Stimulated activated effector memory CD8-positive, alpha-beta T cell treated with anti-CD3 and anti-CD28 coated beads, Interleukin-12 subunit alpha, Interleukin-12 subunit beta, amount 100 ng/mL, for 72 hours (primary cell): ENCODE data around the gene UNC45B.
"Not testable (repeated sequence)": the region's sequence is repeated elsewhere in the genome, so short reads cannot be mapped to it uniquely, and the experiment has no call there.

Source experiments
- ATAC-seq: fragments of 150-1000 bp; cut with Tn5 transposase; 2 replicates; pipeline ENCODE4 v1.10.0; 2021
- DNase-seq, 2 donors: peaks; one replicate each; pipeline ENCODE4 v3.0.0; 2021 to 2022; ENCODE audit warnings: low spot score in 2 of 2
- H3K27ac Mint-ChIP-seq: one replicate; pipeline ENCODE4 v1.8.0; 2022; ENCODE audit warnings: mild to moderate bottlenecking, mixed read lengths
- H3K36me3 Mint-ChIP-seq: one replicate; pipeline ENCODE4 v1.8.0; 2022; ENCODE audit warnings: mild to moderate bottlenecking, mixed read lengths
- H3K4me1 Mint-ChIP-seq: one replicate; pipeline ENCODE4 v1.8.0; 2022; ENCODE audit warnings: mixed read lengths
- H3K4me3 Mint-ChIP-seq: one replicate; pipeline ENCODE4 v1.8.0; 2022; ENCODE audit warnings: mild to moderate bottlenecking, mixed read lengths
- H3K9me3 Mint-ChIP-seq: one replicate; pipeline ENCODE4 v1.8.0; 2022; ENCODE audit warnings: mixed read lengths

UNC45B gene, protein sequence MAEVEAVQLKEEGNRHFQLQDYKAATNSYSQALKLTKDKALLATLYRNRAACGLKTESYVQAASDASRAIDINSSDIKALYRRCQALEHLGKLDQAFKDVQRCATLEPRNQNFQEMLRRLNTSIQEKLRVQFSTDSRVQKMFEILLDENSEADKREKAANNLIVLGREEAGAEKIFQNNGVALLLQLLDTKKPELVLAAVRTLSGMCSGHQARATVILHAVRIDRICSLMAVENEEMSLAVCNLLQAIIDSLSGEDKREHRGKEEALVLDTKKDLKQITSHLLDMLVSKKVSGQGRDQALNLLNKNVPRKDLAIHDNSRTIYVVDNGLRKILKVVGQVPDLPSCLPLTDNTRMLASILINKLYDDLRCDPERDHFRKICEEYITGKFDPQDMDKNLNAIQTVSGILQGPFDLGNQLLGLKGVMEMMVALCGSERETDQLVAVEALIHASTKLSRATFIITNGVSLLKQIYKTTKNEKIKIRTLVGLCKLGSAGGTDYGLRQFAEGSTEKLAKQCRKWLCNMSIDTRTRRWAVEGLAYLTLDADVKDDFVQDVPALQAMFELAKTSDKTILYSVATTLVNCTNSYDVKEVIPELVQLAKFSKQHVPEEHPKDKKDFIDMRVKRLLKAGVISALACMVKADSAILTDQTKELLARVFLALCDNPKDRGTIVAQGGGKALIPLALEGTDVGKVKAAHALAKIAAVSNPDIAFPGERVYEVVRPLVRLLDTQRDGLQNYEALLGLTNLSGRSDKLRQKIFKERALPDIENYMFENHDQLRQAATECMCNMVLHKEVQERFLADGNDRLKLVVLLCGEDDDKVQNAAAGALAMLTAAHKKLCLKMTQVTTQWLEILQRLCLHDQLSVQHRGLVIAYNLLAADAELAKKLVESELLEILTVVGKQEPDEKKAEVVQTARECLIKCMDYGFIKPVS

DNA sequence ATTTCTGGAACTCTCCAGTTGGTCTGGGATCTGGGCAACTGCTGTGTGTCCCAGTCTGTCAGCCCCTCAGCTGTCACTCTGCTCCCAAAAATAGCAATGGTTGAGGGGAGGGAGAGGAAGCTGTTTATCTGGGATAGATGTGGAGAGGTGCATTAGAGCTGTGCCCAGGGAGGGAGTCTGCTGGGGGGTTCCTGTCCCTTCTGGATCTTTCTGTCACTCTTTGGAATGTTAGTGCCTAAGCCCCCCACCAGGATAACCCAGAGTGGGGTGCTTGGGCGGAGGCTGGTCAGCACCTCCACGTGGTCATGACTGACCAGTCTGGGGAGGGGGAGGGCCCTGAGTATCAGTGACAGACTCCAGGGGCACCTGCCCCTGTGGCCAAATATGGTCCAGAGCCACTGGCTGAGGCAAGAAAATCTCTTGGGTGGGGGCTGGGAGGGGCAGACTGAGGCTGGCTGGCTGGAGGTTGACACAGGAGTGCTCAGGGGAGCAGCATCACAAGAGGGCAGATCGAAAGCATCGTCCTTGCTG, at the start of gene UNC45B:
TSS of gene UNC45B (plus strand) at position 443 of the 531 bp plus-strand sequence. CDS start 447 bp downstream, outside the sequence.
- no peaks in the 10 kb centered on the region for H3K9me3 Mint-ChIP-seq
- H3K27ac Mint-ChIP-seq: no peak within 1 kb of the TSS
- no peak for ATAC-seq
- no peak for DNase-seq
- H3K4me1 Mint-ChIP-seq: peaks cover 6% of the 10 kb centered on the region
- H3K36me3 Mint-ChIP-seq: no peaks in the 10 kb centered on the region
- H3K4me3 Mint-ChIP-seq: no peak within 1 kb of the TSS

DNA sequence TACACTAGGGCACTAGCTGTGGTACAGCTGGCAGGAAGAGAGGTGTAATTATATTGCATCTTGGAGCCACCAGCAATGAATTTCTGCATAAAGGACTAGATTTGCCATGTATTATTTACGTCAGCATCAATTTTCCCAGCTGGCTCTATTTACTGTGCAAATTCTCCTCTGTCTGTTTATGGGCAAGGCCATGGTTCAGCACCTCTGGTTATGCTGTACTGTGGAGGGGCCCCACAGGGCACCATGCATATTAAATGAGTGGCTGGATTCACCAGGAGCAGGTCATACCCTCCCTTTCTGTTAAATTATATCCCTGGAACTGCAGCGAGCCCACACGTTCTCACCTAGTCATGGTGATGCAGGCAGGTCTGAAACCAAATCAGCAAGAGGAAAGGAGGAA, 47.7 kb upstream of the UNC45B start:
- H3K4me1 Mint-ChIP-seq: peaks cover 11% of the 10 kb centered on the region
- no peaks in the 10 kb centered on the region for H3K9me3 Mint-ChIP-seq
- DNase-seq (no peak), ATAC-seq (no peak)
- H3K36me3 Mint-ChIP-seq: peaks cover 62% of the 10 kb centered on the region
- no peak overlapping the region for H3K27ac Mint-ChIP-seq
- H3K4me3 Mint-ChIP-seq: no peak overlapping the region

DNA sequence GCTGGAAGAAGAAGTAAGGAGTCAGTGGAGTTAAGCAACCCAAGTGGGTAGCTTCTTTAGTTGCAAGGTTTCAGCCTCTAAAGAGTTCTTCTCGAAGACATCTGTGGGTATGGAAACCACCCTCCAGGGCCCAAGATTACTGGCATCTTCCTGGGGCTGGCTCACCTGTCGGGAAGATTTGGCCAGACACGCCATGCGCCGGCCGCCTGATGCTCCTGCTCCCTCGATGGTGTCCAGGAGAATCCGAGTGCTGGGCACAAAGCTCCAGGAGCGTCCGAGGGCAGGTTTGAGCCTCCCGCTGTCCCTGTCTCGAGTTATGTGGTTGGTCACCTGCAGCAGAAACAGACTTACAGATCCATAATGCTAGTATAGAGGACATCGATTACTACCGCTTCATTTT, 46.6 kb upstream of the UNC45B start:
- H3K36me3 Mint-ChIP-seq: peaks cover 62% of the 10 kb centered on the region
- ATAC-seq (no peak), DNase-seq (no peak)
- H3K4me3 Mint-ChIP-seq: no peak overlapping the region
- peaks cover 11% of the 10 kb centered on the region for H3K4me1 Mint-ChIP-seq
- H3K9me3 Mint-ChIP-seq: no peaks in the 10 kb centered on the region
- H3K27ac Mint-ChIP-seq: no peak overlapping the region

DNA sequence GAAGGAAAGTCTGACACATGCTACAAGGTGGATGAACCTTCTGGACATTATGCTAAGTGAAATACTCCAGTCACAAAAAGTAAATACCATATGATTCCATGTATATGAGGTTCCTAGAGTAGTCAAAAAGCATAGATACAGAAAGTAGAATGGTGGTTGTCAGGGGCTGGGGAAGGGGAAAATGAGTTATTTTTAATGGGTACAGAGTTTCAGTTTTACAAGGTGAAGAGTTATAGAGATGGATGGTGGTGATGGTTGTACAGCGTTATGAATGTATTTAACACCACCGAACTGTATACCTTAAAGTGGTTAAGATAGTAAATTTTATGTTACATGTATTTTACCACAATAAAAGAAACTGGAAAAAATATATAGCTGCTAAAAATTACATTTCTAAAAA, 45.9 kb upstream of the UNC45B start:
- peaks cover 11% of the 10 kb centered on the region for H3K4me1 Mint-ChIP-seq
- no peak overlapping the region for H3K27ac Mint-ChIP-seq
- peaks cover 66% of the 10 kb centered on the region for H3K36me3 Mint-ChIP-seq
- H3K4me3 Mint-ChIP-seq: no peak overlapping the region
- no peaks in the 10 kb centered on the region for H3K9me3 Mint-ChIP-seq
- DNase-seq (no peak), ATAC-seq (peak; percentile 54)

DNA sequence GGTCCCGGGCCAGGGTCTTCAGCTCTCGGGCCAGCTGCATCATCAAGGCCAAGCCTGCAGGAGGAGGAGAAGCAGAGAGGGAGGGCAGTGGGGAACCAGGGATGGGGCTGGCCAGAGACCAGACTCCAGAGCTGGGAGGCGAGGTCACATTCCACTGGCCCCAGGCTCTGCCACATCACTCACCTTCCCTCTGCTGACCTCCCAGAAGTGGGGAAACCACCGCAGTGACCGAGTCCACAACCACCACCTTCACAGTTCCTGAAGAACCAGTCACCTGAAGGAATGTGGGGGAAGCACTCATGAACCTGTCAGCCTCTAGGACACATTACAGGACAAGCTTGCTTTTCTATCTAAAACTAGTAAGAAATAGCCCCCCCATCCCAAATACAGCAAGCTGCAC, 44.3 kb upstream of the UNC45B start:
- Mint-ChIP-seq H3K4me3 (no peak overlapping the region), H3K36me3 (peaks cover 57% of the 10 kb centered on the region), H3K9me3 (no peaks in the 10 kb centered on the region), H3K27ac (peak overlapping the region; percentile 39), H3K4me1 (peaks cover 11% of the 10 kb centered on the region)
- DNase-seq (no peak), ATAC-seq (no peak)

DNA sequence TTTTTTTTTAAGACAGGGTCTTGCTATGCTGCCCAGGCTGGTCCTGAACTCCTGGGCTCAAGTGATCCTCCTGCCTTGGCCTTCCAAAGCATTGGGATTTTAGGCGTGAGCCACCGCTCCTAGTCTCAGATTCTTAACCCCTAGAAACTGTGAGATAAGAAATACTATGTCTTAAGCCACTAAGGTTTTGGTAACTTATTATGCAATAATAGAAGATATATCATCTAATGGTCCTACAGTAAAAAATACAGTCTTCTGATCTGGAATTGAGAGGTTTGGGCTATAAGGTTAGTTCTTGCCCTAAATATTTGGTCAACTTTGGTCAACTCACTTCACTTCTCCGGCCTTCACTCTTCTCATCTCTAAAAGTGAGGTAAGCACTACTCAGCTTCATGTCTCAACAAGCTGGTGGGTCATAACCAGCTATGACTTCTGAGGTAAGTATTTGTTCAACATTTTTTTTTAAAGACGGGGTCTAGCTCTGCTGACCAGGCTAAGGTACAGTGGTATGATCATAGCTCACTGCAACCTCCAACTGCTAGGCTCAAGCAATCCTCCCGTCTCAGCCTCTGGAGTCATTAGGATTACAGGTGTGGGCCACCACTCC, 42.7 kb upstream of the UNC45B start:
- Mint-ChIP-seq H3K9me3 (no peaks in the 10 kb centered on the region), H3K4me1 (peaks cover 10% of the 10 kb centered on the region), H3K36me3 (peaks cover 41% of the 10 kb centered on the region), H3K27ac (peak overlapping the region; percentile 80), H3K4me3 (no peak overlapping the region)
- no peak for ATAC-seq
- no peak for DNase-seq

DNA sequence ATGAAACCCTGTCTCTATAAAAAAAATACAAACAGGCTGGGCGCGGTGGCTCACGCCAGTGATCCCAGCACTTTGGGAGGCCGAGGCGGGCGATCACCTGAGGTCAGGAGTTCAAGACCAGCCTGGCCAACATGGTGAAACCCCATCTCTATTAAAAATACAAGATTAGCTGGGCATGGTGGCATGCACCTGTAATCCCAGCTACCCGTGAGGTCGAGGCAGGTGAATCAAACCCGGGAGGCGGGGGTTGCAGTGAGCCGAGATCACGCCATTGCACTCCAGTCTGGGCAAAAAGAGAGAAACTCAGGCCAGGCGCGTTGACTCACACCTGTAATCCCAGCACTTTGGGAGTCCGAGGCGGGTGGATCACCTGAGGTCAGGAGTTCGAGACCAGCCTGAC, 36.8 kb upstream of the UNC45B start:
- peaks cover 18% of the 10 kb centered on the region for H3K4me1 Mint-ChIP-seq
- not testable (repeated sequence) for ATAC-seq, H3K27ac Mint-ChIP-seq, H3K4me3 Mint-ChIP-seq, H3K9me3 Mint-ChIP-seq, DNase-seq
- H3K36me3 Mint-ChIP-seq: peaks cover 15% of the 10 kb centered on the region

DNA sequence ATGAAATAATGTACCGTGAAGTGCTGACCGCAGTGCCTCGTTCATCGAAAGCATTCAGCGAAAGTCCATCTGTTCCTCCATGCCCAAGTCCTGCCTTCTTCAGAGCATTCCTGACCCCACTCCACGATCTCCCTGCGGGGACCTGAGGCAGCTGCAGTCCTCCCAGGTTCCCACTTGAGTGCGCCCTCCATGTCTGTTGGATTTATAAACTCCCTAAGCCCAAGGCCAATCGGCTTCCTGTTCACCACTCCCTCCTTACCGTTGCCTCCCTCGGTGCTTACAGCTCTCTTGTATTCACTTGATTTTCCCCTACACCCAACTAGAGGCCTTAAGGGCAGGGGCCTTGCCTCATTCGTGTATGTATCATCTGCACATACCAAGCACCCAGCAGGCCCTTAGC, 30.8 kb upstream of the UNC45B start:
- Mint-ChIP-seq H3K27ac (peak overlapping the region; percentile 90), H3K36me3 (peaks cover 23% of the 10 kb centered on the region), H3K9me3 (no peaks in the 10 kb centered on the region), H3K4me3 (no peak overlapping the region), H3K4me1 (peaks cover 56% of the 10 kb centered on the region)
- DNase-seq (no peak), ATAC-seq (no peak)

DNA sequence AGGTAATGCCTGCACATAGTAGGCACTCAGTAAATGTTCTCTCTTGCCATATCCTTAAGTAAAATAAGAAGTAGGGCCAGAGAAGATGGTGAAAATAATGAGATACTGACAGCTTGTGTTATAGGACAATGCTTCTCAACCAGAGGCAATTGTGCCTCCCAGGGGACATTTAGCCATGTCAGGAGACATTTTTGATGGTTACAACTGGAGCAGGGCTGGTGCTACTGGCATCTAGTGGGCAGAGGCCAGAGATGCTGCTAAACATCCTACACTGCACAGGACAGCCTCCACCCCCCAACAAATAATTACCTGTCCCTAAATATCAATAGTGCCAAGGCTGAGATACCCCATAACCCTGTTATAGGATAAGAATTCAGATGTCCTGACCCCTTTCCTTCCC, 29.6 kb upstream of the UNC45B start:
- peak; percentile 44 for ATAC-seq

DNA sequence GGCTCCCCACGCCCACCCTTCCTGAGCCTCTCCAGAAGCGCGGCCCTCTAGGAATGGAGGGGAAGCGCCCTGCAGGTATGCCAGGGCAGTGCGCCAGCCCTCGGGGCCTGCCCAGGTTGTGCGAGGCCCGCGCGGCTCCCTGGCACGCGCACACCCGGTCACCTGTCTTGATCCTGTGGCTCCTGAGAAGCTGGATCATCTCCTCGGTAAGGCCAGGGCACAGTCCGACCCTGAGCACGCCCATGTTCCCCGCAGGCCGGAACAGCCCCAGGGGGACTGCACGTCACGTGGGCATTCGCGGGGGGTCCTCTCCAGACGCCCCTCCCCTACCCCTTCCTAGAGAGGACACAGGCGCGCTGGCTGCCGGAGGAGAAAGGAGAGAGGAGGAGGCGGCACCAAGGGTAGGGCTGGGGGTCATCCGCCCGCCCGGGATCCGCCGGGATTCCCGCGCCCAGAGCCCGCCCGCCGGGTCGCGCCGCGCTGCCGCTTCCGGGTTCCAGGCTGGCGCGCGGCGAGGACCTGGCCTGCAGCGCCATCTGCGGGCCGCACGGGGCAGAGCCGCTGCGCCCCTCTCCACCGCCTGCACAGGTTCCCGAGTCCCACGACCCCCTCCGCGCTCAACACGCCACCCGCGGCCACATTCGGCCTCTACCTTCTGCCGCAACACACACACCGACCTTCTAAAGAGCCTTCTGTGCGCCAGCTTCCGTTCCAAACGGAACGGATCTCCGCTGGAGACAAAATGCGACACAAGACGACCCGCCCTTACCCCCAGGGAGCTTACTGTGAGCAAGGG, 28.0 kb upstream of the UNC45B start, which contains the start of gene RAD51D:
TSS of gene RAD51D (minus strand) at position 491 of the 796 bp plus-strand sequence. CDS start at position 244, 247 bp downstream.
- peak; percentile 84 to 90 for DNase-seq
- H3K4me1 Mint-ChIP-seq: peaks cover 48% of the 10 kb centered on the region

More for the DNA sequence above, 29.6 kb upstream of the UNC45B start:
- Mint-ChIP-seq H3K27ac (peak overlapping the region; percentile 90), H3K9me3 (no peaks in the 10 kb centered on the region), H3K36me3 (peaks cover 21% of the 10 kb centered on the region), H3K4me3 (peak overlapping the region; percentile 82), H3K4me1 (peaks cover 50% of the 10 kb centered on the region)
- DNase-seq: no peak

DNA sequence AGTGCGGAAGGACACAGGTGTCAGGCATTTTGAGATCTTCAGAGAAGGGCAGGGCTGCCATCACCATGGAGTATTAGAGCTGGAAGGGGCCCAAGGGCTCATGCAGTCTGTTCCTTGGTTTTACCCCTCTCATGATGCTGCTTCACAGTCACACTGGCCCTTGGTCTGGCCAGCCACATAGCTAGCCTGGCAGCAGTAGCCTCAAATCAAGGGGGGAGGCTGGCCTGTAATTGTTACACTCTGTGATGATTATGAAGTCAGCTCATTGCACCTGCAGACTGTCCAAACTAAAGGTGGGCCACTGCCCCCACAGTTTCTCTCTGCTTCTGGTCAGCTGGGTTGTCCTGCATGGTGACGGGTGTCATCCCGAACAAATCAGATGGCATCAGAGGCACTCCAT, 26.3 kb upstream of the UNC45B start, which contains the start of gene FNDC8:
TSS of gene FNDC8 (plus strand) at position 301 of the 400 bp plus-strand sequence. CDS start at position 380, 79 bp downstream.
- Mint-ChIP-seq H3K4me3 (no peak within 1 kb of the TSS), H3K9me3 (no peaks in the 10 kb centered on the region), H3K27ac (peak within 1 kb of the TSS; percentile 69), H3K36me3 (peaks cover 9% of the 10 kb centered on the region), H3K4me1 (peaks cover 32% of the 10 kb centered on the region)
- no peak for DNase-seq
- ATAC-seq: no peak

More for the DNA sequence above, 28.0 kb upstream of the UNC45B start, which contains the start of gene RAD51D:
- H3K27ac Mint-ChIP-seq: peak within 1 kb of the TSS; percentile 90
- peaks cover 14% of the 10 kb centered on the region for H3K36me3 Mint-ChIP-seq
- H3K4me3 Mint-ChIP-seq: peak within 1 kb of the TSS; percentile 82
- no peaks in the 10 kb centered on the region for H3K9me3 Mint-ChIP-seq
- ATAC-seq: peak; percentile 93

DNA sequence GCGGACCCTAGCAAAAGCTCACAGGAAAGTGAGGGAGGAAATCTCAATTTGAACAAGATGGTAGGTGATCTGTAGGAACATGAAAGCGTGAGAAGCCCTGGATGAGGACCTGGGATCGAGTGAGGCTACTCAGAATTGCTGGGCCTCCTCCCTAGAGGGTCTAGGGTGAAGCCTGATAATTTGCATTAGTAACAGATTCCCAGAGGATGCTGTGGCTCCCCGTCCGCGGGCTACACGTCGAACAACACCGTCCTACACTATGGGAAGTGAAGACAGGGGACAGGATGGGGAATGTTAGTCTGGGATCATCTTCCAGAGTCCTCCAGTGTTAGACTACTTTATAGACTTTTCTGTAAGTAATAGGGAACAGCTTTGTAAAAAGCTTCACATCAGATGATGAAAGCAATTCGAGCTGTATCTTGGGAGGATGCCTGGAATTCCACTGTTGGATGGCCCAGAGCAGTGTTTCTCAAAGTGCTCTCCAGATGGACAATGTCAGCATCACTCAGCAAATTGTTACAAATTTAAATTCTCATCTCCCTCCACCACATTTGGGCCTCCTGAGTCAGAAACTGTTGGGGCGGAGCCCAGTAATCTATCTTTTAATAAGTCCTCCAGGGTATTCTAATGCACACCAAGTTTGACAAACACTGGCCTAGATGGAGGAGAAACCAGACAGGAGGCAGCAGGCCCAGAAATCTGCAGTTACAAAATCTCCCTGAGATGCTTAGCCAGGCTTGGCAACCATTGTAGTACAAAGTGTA, 19.7 kb upstream of the UNC45B start:
- DNase-seq: no peak
- H3K9me3 Mint-ChIP-seq: no peaks in the 10 kb centered on the region

DNA sequence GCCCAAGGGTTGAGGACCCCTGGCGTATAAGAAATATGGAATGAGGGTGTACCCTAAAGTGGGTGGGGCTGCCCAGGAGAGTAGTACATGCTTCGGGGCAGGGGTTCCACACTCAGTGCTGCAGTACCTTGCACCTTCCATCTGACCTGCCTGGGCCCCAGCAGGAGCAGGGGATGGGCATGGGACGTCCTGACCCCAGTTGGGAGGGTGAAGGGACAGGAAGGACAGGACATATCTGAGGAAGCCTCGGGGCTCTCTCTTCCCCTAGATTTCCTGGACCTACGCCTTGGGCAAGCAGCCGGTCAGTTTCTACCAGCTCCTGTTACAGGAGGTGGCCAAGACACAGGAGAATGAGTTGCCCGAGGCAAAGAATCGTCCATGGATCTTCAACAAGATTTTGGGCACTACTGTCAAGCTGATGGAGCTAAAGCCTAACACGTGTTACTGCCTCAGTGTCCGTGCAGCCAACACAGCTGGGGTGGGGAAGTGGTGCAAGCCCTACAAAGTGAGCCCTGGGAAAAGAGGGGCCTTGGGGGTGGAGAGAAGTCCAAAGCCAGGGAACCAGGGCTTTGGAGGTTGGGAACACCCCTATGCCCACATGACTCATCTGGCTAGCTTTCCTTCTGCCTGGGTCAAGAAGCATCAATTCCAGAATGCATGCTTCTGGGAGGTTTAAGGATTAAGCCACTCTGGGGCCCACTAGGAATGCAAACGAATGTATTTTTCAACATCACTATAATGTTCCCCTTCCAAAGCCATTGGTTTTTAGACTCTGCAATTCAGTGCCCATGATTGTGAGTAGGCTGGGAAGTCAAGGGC, 18.3 kb upstream of the UNC45B start:
- no peaks in the 10 kb centered on the region for H3K9me3 Mint-ChIP-seq
- no peak for DNase-seq
- H3K36me3 Mint-ChIP-seq: peaks cover 29% of the 10 kb centered on the region
- no peak overlapping the region for H3K4me3 Mint-ChIP-seq
- peaks cover 7% of the 10 kb centered on the region for H3K4me1 Mint-ChIP-seq
- no peak for ATAC-seq
- peak overlapping the region; percentile 60 for H3K27ac Mint-ChIP-seq

More for the DNA sequence above, 19.7 kb upstream of the UNC45B start:
- Mint-ChIP-seq H3K4me1 (no peaks in the 10 kb centered on the region), H3K27ac (no peak overlapping the region), H3K4me3 (no peak overlapping the region), H3K36me3 (peaks cover 14% of the 10 kb centered on the region)
- no peak for ATAC-seq
